Measurements from ENCODE around the gene PLEKHH1. TPM values are rescaled to one million over a fixed set of nuclear protein-coding genes. Genes with fewer than 3 reads are reported as not detected.

PLEKHH1 gene
- total RNA-seq, 2 experiments from 2014 or later, result 0.42 to 0.99 TPM

- H3K36me3 Mint-ChIP-seq (ENCODE audit: low read depth), result peaks cover 6% of the 10 kb centered on the region
- H3K27me3 Mint-ChIP-seq (ENCODE audit: low read depth), result no peaks in the 10 kb centered on the region
- no peak overlapping the region for H3K4me3 Mint-ChIP-seq
- peaks cover 8% of the 10 kb centered on the region for H3K4me1 Mint-ChIP-seq (ENCODE audit: low read depth)
- no peak overlapping the region for H3K27ac Mint-ChIP-seq
- no peak for DNase-seq
- CTCF ChIA-PET, result interaction anchor here (0.7 kb wide), 1 partner anchor 39 kb away, joined by 3 read pairs; the partner anchor contains the start of gene PIGH
- POLR2A ChIA-PET, result no interaction called here
- H3K9me3 Mint-ChIP-seq (ENCODE audit: insufficient read depth), result no peaks in the 10 kb centered on the region
- no peak for ATAC-seq
Observed at GRCh38 chr14:67638642-67639041, 105.6 kb downstream of the PLEKHH1 start.

Other genes with a start within 250 kb of the PLEKHH1 start
- gene ATP6V1D, start 173.5 kb upstream of the PLEKHH1 start, total RNA-seq, result 10 to 100 TPM; 36.5 to 43.6 TPM
- 100 to 1,000 TPM; 136 to 150 TPM for gene EIF2S1, start 173.0 kb upstream of the PLEKHH1 start, total RNA-seq
- gene PLEK2, start 121.1 kb upstream of the PLEKHH1 start, total RNA-seq, result not detected
- gene TMEM229B, start 44.6 kb upstream of the PLEKHH1 start, total RNA-seq, result 1 to 10 TPM; 9.9 to 10.0 TPM
- 10 to 100 TPM; 14.8 to 17.5 TPM for gene PIGH, start 67.0 kb downstream of the PLEKHH1 start, total RNA-seq
- 1 to 10 TPM; 1.6 to 2.3 TPM for gene ARG2, start 86.6 kb downstream of the PLEKHH1 start, total RNA-seq
- 10 to 100 TPM; 69.6 to 70.6 TPM for gene VTI1B, start 141.3 kb downstream of the PLEKHH1 start, total RNA-seq
- gene RDH11, start 162.5 kb downstream of the PLEKHH1 start, total RNA-seq, result 10 to 100 TPM; 48.8 to 57.1 TPM
- gene RDH12, start 168.6 kb downstream of the PLEKHH1 start, total RNA-seq, result not detected

All from activated CD8-positive, alpha-beta T cell treated with anti-CD3 and anti-CD28 coated beads, Interleukin-2, amount 10 ng/mL, durations not matched to agents 7 days and 5 days (primary cell).